Measurements from ENCODE around the gene TRABD.
"Not testable (repeated sequence)": the region's sequence is repeated elsewhere in the genome, so short reads cannot be mapped to it uniquely, and the experiment has no call there.

The TRABD gene, protein sequence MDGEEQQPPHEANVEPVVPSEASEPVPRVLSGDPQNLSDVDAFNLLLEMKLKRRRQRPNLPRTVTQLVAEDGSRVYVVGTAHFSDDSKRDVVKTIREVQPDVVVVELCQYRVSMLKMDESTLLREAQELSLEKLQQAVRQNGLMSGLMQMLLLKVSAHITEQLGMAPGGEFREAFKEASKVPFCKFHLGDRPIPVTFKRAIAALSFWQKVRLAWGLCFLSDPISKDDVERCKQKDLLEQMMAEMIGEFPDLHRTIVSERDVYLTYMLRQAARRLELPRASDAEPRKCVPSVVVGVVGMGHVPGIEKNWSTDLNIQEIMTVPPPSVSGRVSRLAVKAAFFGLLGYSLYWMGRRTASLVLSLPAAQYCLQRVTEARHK

DNA sequence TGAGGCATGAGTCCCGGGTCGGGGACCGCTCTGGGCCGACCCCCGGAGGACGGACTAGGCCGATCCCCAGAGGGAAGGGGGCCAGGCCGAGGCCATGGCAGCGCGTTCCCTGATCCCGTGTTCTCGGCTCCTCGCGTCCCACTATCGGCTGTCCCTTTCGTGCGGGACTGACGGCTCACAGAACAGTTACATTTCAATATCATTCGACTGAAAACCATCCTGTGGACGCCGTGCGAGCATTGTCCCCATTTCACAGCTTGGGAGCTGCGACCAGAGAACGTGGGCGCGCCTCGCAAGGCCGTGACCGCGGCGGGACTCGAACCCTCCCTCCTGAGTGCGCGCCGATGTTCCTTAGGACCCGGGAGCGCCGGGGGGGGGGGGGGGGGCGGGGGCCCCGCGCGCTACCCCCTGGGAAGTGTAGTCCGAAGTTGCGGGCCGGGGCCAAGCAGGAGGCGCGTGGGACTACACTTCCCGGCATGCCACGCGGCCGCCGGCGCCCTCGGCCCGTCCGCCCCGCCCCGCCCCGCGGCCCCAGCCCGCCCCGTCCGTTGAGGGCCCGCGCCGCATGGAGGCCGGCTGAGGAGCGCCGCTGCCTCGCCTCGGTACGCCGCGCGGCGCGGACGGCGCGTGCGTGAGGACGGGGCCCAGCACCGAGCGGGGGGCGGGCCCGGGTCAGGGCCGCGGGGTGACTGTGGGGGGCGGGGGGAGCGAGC is at the start of gene TRABD:
TSS of gene TRABD (plus strand) at position 539 of the 713 bp plus-strand sequence. CDS start 7,148 bp downstream, outside the sequence.
- peak; percentile 92 for DNase-seq (ENCODE audit: low spot score)

DNA sequence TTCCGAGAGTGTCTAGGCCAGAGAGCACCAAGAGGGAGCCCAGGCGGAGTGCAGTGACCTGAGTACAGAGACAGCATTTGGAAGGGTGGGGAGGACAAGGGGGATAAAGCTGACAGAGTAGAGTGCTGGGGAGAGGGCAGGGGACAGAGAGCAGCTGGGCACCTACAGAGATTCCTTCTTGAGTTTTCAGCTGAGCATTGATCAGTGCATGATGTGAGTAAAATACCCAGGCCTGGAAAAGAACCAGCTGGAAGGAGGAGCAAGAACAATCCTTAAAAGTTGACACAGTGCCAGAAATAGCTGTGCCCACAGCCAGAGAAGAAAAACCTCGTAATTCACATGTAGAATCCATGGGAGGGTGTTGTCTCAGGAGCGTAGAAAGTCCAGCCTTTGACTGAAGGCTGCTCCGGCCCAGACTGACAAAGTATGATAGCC is 49.1 kb upstream of the TRABD start:
- DNase-seq (ENCODE audit: low spot score), result no peak

DNA sequence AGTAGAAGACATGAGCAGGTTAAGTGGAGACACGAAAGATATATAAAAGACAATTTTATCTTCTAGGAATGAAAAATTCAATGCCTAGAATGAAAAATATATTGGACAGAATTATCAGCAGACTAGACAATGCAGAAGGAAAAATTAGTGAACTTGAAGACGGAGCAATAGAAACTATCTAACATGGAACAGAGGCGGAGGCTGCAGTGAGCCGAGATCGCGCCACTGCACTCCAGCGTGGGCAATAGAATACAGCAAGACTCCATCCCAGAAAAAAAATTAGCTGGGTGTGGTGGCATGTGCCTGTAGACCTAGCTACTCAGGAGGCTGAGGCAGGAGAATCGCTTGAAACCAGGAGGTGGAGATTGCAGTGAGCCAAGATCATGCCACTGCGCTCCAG is 48.4 kb upstream of the TRABD start:
- DNase-seq (ENCODE audit: low spot score), result not testable (repeated sequence)

DNA sequence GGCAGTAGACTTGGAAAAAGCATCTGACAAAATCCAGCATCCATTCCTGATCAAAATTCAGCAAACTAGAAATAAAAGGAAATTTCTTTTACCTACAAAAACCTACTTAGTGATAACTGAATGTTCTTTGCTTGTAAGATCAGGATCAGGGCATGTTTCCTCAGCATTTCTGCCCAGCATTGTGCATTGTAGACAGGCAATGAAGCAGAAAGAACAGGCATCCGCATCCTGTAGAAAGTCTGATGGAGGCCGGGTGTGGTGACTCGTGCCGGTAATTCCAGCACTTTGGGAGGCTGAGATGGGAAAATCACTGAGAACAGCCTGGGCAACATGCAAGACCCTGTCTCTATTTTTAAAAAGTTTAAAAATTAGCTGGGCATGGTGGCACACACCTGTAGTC is 47.7 kb upstream of the TRABD start:
- no peak for DNase-seq (ENCODE audit: low spot score)

DNA sequence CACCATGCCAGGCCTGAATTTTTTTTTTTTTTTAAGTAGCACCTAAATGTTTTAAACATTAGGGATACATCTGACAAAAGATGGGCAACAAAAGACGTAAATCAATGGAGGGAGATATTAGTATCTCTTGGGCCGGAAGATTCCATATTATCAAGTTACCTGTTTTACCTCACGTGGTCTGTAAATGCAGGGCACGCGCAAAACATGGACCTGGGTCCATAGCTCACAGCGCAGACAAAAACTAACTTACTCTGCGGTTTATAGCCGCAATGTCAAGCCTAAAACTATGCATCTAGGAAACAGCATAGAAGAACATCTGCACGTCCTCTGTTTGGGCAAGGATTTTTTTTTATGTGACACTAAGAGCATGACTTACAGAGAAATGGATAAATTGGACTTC is 46.7 kb upstream of the TRABD start:
- DNase-seq (ENCODE audit: low spot score), result no peak

DNA sequence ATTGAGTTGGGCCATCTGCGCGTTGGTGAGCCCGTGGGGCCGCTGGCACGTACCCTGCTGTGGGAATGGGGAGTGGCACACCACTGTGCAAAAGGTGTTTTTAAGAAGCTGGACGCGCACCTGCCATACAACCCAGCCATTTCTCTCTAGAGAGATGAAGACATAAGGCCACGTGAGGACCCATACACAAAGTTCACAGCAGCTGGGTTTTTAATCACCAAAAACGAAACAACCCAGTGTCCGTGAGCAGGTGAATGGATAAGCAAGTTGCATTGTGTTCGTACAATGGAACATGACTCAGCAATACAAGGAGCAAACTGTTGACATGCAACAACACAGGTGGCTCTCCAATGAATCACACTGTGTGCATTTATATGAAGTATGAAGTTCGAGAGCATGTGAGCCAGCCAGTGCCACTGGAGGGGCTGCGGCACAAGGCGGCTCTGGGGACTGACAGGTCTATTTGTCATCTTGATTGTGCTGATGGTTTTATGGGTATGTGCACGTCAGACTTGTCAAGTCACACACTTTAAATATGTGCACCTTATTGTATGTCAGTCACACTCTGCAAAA is 45.8 kb upstream of the TRABD start:
- DNase-seq (ENCODE audit: low spot score), result no peak

DNA sequence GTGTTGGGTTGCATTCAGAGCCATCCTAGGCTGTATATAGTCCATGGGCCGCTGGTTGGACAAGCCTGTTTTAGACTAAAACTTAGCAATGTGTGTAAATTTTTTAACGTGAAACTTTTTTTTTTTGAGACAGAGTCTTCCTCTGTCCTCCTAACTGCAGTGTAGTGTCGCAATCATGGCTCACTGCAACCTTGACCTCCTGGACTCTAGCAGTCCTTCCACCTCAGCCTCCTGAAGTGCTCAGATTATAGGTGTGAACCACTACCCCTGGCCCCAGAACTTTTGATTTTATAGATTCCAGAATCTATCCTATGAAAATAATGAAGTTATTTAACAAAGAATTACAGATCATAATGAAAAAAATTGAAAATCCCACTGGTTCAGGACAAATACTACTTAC is 45.1 kb upstream of the TRABD start:
- DNase-seq (ENCODE audit: low spot score), result no peak

DNA sequence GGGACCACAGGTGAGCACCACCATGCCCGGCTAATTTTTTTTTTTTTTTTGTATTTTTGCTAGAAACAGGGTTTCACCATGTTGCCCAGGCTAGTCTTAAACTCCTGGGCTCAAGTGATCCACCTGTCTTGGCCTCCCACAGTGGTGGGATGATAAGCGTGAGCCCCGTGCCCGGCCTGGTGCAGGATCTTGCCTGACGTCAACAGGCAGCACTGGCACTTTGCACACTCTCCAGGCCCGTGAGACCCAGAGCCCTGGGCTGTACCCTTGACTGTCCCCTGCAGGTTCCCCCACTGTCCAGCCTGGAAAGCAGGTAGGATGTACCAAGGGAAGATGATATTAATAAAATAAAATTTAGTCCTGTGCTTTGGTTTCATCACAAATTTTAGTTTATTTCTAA is 44.3 kb upstream of the TRABD start:
- no peak for DNase-seq (ENCODE audit: low spot score)

DNA sequence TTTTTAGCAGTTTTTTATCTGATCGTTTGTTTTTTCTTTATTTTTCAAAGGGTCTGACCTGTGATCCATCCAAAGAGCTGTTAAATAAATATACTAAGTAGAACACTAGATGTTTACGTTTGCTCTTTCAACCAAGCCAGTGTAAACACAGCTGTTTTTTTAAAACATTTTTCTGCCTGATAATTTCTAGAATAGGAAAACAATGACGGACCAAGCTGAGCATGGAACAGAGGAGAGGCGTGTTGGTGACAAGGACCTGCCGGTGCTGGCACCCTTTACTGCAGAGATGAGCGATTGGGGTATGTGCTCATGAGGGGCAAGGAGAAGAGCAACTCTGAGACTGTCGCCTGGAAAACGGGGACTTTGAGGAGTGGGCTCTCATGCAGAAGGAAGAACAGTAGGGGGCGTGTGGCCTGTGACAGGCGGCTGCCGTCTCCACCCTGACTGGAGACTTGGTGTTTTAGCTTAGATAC is 43.8 kb upstream of the TRABD start:
- no peak for DNase-seq (ENCODE audit: low spot score)

DNA sequence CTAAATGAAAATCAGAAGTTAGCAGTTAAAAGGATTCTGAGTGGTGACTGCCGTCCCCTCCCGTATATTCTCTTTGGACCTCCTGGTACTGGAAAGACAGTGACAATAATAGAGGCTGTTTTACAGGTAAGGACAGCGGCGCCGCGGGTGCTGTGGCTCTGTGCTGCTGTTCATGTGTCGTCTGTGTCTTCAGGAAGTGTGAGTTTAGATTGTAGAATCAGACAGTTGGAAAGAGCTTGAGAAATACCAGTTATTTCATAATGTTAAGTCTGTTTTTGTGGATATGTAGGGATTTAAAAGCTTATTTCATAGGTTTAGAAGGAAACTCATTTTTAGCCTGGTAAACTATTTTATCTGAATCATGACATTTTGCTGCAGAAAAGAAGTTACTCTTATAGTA is 42.6 kb upstream of the TRABD start:
- no peak for DNase-seq (ENCODE audit: low spot score)

DNA sequence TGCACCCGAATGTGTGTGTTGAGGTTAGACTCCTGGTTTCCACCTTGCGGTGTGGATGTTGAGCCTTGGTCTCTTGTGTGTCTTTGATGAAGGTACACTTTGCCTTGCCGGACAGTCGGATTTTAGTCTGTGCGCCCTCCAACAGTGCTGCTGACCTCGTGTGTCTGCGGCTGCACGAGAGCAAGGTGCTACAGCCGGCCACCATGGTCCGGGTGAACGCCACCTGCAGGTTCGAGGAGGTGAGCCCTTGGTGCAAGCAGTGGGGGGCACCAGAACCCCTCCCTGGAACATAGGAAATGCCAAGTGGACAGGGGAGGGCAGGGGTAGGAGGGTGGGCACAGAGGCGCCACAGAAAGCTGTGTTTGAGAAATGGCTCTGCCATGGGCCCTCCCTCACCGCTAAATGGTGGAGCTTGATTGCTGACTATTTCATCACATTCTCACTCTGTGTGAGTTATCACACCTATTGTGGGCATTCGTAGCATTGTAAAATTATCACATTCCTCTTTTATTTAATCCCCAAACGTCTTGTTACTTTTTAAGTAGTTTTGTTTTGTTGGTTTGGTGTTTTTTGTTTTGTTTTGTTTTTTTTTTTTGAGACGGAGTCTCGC is 41.6 kb upstream of the TRABD start:
- DNase-seq (ENCODE audit: low spot score), result no peak

DNA sequence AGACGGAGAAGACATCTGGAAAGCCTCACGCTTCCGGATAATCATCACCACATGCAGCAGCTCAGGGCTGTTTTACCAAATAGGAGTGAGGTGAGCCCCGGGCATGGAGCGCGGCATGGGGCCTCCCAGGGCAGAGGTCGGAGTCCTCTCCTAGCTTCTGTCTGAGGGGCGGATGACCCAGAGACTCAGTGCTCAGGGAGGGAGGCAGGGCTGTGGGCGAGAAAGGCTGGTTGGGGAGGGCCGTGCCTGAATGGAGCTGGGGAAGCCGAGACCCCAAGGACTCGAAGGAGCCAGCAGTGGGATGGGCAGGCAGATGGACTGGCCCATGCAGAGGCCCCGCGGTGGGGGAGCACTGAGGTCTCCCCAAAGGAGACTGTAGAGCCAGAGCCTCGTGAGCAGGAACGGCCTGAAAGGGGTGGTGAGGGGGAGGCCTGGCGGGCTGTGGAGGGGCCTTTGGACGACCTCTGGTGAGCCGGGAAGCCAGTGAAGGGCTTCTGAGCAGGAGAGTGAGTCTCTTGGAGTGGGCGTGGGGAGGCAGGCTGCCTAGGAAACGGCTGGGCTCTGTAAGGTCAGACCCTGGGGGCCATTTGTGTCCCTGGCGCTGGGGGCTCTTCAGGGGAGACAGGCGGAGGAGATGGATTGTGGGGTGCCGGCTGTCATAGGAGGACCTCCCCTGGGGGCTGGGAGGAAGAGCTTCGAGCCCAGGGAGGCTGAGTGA is 39.8 kb upstream of the TRABD start:
- DNase-seq (ENCODE audit: low spot score), result no peak

DNA sequence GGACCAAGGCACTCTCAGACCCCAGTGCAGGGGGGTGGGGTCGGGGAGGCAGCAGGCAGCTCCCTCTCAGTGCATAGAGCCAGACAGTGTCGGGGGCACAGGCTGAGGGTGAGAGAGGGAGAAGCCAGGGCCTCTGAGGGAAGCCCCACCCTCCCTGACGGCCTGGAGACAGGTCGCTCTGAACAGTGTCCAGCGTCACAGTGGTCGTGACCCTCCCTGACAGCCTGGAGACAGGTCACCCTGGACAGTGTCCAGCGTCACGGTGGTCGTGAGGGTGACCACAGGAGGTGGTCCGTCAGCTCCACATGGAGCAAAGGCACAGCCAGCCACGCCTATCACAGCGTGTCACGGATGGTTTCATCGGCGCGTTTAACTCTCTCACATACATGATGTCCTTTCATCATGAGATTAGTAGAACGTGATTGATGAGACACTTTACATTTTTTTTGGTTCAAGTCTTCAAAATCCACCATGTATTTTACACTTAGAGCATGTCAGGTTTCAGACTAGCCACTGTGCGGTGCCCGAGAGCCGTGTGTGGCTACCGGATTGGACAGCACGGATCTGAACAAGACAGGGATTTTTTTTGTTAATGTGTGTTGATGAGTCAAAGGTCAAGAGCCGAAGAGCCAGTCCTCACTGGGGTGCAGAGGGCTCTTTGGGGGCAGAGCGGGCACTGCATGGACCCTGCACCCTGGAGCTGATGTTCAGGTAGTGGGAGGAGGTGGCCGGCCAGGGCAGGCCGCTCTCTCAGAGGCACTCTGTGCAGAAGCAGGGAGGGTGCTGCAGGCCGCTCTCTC is 39.1 kb upstream of the TRABD start:
- DNase-seq (ENCODE audit: low spot score), result peak; percentile 33

DNA sequence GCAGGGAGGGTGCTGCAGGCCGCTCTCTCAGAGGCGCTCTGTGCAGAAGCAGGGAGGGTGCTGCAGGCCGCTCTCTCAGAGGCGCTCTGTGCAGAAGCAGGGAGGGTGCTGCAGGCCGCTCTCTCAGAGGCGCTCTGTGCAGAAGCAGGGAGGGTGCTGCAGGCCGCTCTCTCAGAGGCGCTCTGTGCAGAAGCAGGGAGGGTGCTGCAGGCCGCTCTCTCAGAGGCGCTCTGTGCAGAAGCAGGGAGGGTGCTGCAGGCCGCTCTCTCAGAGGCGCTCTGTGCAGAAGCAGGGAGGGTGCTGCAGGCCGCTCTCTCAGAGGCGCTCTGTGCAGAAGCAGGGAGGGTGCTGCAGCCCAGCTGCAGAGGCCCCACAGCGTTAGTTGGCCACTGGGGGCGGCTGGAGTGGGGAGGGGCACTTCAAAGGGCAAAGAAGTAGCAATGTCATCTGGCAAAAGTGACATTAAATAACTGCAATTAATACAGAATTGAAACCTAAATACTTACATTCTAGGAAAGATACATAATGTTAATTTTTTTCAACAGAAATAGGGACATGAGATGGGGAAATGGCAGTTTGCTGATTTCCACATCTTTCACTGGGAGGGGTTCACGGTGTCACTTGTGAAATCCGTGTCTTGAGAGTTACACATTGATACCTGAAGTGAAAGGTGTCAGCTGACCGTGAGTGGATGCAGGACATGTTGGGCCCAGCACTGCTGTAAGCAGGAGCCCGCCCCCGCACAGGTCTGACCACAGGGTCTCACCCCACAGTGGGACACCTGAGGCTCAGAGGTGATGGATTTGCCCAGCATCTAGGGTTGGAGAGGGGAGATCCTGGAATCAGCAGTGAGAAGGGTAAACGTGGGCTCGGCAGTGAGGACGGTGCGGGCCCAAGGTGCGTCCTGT is 38.2 kb upstream of the TRABD start:
- DNase-seq (ENCODE audit: low spot score), result not testable (repeated sequence)

DNA sequence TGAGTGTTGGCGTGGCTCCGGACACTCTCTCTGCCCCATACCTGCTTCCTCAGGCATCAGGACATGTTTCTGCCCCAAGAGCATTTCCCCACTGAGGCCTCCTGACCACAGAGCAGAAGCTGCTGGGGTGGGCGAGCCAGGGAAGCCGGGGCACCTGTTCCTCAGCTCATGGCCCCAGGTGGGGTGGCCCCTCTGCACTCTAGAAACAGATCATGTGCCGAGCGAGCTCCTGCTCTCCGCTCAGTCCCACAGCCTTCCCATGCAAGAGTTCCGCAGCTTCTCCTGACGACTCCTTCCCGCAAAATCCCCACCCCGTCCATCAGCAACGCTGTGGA is 37.6 kb upstream of the TRABD start:
- DNase-seq (ENCODE audit: low spot score), result no peak

DNA sequence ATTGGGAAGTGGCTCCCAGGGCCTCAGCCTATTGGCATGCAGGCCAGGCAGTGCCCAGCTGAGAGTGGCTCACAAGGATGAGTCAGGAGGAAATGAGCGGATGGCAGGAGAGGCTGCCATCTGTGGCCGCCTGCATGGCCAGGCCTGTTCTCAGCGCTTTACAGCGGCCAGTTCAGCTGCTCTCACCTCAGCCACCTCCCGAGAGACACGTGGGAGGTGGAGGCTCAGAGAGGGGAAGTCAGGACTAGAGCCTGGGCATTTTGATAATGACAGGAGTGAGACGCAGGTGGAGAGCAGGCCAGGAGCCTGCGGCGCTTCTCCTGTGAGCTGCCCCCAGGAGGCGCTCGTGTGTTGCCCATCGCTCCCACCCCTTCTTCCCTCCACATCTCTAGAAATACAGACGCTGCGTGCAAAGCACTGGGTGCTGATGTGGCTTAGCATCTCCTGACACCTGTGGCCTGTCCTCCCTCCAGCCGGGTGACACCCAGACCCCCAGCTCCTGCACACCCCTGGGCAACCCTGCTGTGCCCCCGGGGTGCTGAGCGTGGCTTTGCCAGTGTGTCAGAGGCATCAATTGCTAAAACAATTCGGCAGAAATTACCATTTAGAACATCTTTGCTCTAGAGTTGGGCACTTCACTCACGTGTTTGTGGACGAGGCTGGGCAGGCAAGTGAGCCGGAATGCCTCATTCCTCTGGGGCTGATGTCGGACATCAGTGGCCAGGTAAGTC is 36.6 kb upstream of the TRABD start:
- peak; percentile 43 for DNase-seq (ENCODE audit: low spot score)

DNA sequence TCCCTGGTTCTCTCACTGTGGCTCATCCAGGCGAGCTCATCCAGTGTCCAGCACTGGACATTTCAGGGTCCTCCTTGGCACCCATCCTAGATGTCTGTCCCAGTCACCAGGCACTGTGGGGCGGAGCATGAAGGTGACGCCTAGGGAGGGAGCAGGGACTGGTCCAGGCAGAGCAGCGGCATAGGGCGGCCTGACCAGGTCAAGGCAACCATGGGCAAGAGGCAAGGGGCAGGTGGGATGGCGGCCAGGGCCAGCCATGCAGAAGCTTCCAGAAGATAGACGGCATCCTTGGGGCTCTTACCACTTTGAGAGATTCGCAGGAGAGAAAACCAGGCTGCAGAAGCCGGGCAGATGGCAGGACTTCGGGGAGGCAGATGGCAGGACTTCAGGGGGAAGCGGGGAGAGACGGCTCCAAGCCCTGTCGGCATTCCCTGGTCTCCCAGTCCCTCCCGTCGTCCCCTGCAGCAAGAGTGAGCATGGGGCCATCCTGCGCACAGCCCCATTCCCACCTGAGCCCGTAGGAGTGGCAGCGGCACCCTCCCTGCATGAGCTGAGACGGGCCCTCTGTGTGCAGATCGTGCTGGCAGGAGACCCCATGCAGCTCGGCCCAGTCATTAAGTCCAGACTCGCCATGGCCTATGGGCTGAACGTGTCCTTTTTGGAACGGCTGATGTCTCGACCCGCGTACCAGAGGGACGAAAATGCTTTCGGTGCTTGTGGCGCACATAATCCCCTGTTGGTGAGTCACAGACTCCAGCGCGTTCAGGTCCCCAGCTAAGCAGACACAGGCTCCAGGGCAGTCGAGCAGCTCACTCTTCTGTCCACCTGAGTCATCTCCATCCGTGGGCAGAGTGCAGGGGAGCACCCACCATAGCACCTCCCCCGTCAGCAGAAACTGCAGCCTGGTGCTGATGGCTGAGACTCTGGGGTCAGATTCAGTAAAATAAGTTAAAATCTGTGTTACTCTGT is 35.3 kb upstream of the TRABD start:
- DNase-seq (ENCODE audit: low spot score), result no peak

Data from LoVo (cell line).